Esophagus muscularis mucosa (tissue), 3 donors: Measurements from ENCODE around the gene FGFR2.

Experiments used
- POLR2A ChIP-seq: fragments of 450-650 bp; IDR thresholded peaks from one replicate; pipeline ENCODE4 v1.6.1; 2017; ENCODE audit warnings: antibody characterized with exemption, moderate library complexity, mild to moderate bottlenecking, low read depth
- POLR2AphosphoS5 ChIP-seq, 2 donors: sonication (generic); formaldehyde crosslinking; IDR thresholded peaks; one replicate each; pipeline ENCODE4 v1.6.1; 2017; ENCODE audit warnings: antibody characterized with exemption in 2 of 2
- TF ChIP-seq, protein P1 (sequence below), 3 experiments: fragments of 200-600 bp in 2 of 3; fragments of 450-650 bp in 1 of 3; sonication (generic) in 2 of 3; IDR thresholded peaks; one replicate each; pipeline ENCODE4 v1.5.1; 2017 to 2019; ENCODE audit warnings: antibody characterized with exemption in 3 of 3, mild to moderate bottlenecking in 2 of 3, moderate library complexity in 1 of 3

GRCh38 chr10:121444520-121445165, 153.6 kb downstream of the FGFR2 start:
- TF ChIP-seq POLR2A = no peak
- no peak for TF ChIP-seq POLR2AphosphoS5 (IDR thresholded peaks at IDR 0.05)
- TF ChIP-seq, protein P1, sequence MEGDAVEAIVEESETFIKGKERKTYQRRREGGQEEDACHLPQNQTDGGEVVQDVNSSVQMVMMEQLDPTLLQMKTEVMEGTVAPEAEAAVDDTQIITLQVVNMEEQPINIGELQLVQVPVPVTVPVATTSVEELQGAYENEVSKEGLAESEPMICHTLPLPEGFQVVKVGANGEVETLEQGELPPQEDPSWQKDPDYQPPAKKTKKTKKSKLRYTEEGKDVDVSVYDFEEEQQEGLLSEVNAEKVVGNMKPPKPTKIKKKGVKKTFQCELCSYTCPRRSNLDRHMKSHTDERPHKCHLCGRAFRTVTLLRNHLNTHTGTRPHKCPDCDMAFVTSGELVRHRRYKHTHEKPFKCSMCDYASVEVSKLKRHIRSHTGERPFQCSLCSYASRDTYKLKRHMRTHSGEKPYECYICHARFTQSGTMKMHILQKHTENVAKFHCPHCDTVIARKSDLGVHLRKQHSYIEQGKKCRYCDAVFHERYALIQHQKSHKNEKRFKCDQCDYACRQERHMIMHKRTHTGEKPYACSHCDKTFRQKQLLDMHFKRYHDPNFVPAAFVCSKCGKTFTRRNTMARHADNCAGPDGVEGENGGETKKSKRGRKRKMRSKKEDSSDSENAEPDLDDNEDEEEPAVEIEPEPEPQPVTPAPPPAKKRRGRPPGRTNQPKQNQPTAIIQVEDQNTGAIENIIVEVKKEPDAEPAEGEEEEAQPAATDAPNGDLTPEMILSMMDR (IDR thresholded peaks at IDR 0.05) = no peak
